Breast epithelium (tissue), 4 donors: ENCODE data around the gene KIF9. TPM values are rescaled to one million over a fixed set of nuclear protein-coding genes. Genes with fewer than 3 reads are reported as not detected.
"Not testable (repeated sequence)": the region's sequence is repeated elsewhere in the genome, so short reads cannot be mapped to it uniquely, and the experiment has no call there.

Experiments
- DNase-seq, 2 donors: peaks; one replicate each; pipeline ENCODE4 v3.0.0-alpha.2; 2019; ENCODE audit warnings: low spot score in 2 of 2
- H3K27ac ChIP-seq, 2 donors: fragments of 200-600 bp; sonication (generic) in 1 of 2; one replicate each; pipeline ENCODE4 v1.5.1; 2016 to 2019; ENCODE audit warnings: mild to moderate bottlenecking in 1 of 2
- H3K27me3 ChIP-seq, 2 donors: fragments of 200-600 bp; sonication (generic) in 1 of 2; one replicate each; pipeline versions ENCODE4 v1.5.1 to v1.6.0; 2017 to 2019; ENCODE audit warnings: control low read depth in 1 of 2, mild to moderate bottlenecking in 1 of 2
- H3K36me3 ChIP-seq: fragments of 200-600 bp; one replicate; pipeline ENCODE4 v1.5.1; 2019
- H3K4me1 ChIP-seq, 2 donors: fragments of 200-600 bp; sonication (generic); one replicate each; pipeline ENCODE4 v1.5.1; 2016 to 2019; ENCODE audit warnings: control low read depth in 1 of 2
- H3K4me3 ChIP-seq, 3 donors: fragments of 200-600 bp; sonication (generic); 1 replicate in 2 of 3; 2 replicates in 1 of 3; pipeline ENCODE4 v1.5.1; 2016 to 2019; ENCODE audit warnings: mild to moderate bottlenecking in 3 of 3, moderate library complexity in 2 of 3
- H3K9me3 ChIP-seq, 2 donors: fragments of 200-600 bp; sonication (generic) in 1 of 2; one replicate each; pipeline ENCODE4 v1.5.1; 2016 to 2019; ENCODE audit warnings: control low read depth in 1 of 2
- CTCF ChIP-seq, 3 donors: fragments of 450-650 bp; IDR thresholded peaks; one replicate each; pipeline ENCODE4 v1.5.1; 2016 to 2017; ENCODE audit warnings: antibody characterized with exemption in 3 of 3, mild to moderate bottlenecking in 3 of 3, moderate library complexity in 3 of 3
- POLR2A ChIP-seq: fragments of 450-650 bp; IDR thresholded peaks from one replicate; pipeline ENCODE4 v1.6.1; 2016; ENCODE audit warnings: antibody characterized with exemption, mild to moderate bottlenecking, moderate library complexity
- POLR2AphosphoS5 ChIP-seq, 3 donors: sonication (generic); formaldehyde crosslinking; IDR thresholded peaks; one replicate each; pipeline ENCODE4 v1.6.1; 2017; ENCODE audit warnings: antibody characterized with exemption in 3 of 3
- intact Hi-C: fragments of 100-400 bp; cut with DNase I; formaldehyde crosslinking; loops from one replicate; pipeline ENCODE4 v1.15.1; 2023; ENCODE audit warnings: low total_unique reads
- total RNA-seq, 3 donors: library from RNA; depleted of rRNA; stranded (reverse); fragments of >200 nt; gene quantifications; one replicate each; pipeline ENCODE4 v1.1.0, GENCODE V29; 2016

The KIF9 gene
- total RNA-seq, 3 donors from 2014 or later = 4.5 to 10.7 (median 9.5) TPM

GRCh38 chr3:47259114-47259513, 23.5 kb downstream of the KIF9 start:
- Histone ChIP-seq H3K36me3 (no peaks in the 10 kb centered on the region), H3K9me3 (no peaks in the 10 kb centered on the region), H3K4me1 (no peaks in the 10 kb centered on the region), H3K27ac (no peak overlapping the region), H3K27me3 (no peaks in the 10 kb centered on the region), H3K4me3 (no peak overlapping the region)
- TF ChIP-seq POLR2A (no peak), POLR2AphosphoS5 (IDR thresholded peaks at IDR 0.05) (no peak), CTCF (IDR thresholded peaks at IDR 0.05) (no peak)
- intact Hi-C loops = no loop called here
- no peak for DNase-seq

- H3K4me1 ChIP-seq, H3K27ac ChIP-seq, H3K36me3 ChIP-seq, H3K9me3 ChIP-seq, intact Hi-C loops, H3K4me3 ChIP-seq, H3K27me3 ChIP-seq, DNase-seq: not testable (repeated sequence)
Measured at GRCh38 chr3:47256331-47256730, 26.3 kb downstream of the KIF9 start.

GRCh38 chr3:47251689-47252088, 30.9 kb downstream of the KIF9 start:
- Histone ChIP-seq H3K4me1 (no peaks in the 10 kb centered on the region), H3K4me3 (no peak overlapping the region), H3K27ac (no peak overlapping the region), H3K27me3 (no peaks in the 10 kb centered on the region), H3K9me3 (no peaks in the 10 kb centered on the region), H3K36me3 (no peaks in the 10 kb centered on the region)
- TF ChIP-seq POLR2AphosphoS5 (IDR thresholded peaks at IDR 0.05) = no peak
- no peak for TF ChIP-seq CTCF (IDR thresholded peaks at IDR 0.05)
- no peak for TF ChIP-seq POLR2A
- no peak for DNase-seq
- intact Hi-C loops = no loop called here

- H3K36me3 ChIP-seq, H3K27me3 ChIP-seq, H3K4me1 ChIP-seq, DNase-seq, H3K27ac ChIP-seq, intact Hi-C loops, H3K9me3 ChIP-seq, H3K4me3 ChIP-seq: not testable (repeated sequence)
Measured at GRCh38 chr3:47251085-47251484, 31.5 kb downstream of the KIF9 start.

GRCh38 chr3:47250309-47251060, 32.1 kb downstream of the KIF9 start:
- Histone ChIP-seq H3K9me3 (no peaks in the 10 kb centered on the region), H3K27me3 (no peaks in the 10 kb centered on the region), H3K4me3 (no peak overlapping the region), H3K27ac (no peak overlapping the region), H3K4me1 (no peaks in the 10 kb centered on the region), H3K36me3 (no peaks in the 10 kb centered on the region)
- intact Hi-C loops = no loop called here
- TF ChIP-seq POLR2A (no peak), POLR2AphosphoS5 (IDR thresholded peaks at IDR 0.05) (no peak), CTCF (IDR thresholded peaks at IDR 0.05) (peak in 2 of 3 donors; percentile 13 to 18)
- no peak for DNase-seq

- no peaks in the 10 kb centered on the region for H3K36me3 ChIP-seq
- TF ChIP-seq CTCF (IDR thresholded peaks at IDR 0.05) = no peak
- no peak for TF ChIP-seq POLR2A
- no peak for TF ChIP-seq POLR2AphosphoS5 (IDR thresholded peaks at IDR 0.05)
- H3K27me3 ChIP-seq = no peaks in the 10 kb centered on the region
- no peak for DNase-seq
- no peaks in the 10 kb centered on the region for H3K9me3 ChIP-seq
- no peaks in the 10 kb centered on the region for H3K4me1 ChIP-seq
- H3K4me3 ChIP-seq = no peak overlapping the region
- intact Hi-C loops = no loop called here
- no peak overlapping the region for H3K27ac ChIP-seq
Measured at GRCh38 chr3:47247131-47248064, 35.2 kb downstream of the KIF9 start.
